Activated T-helper 1 cell treated with Interleukin-2 at 50 U/mL for 16 hours (primary cell): ENCODE data around the gene PSG1.
"Not testable (repeated sequence)": the region's sequence is repeated elsewhere in the genome, so short reads cannot be mapped to it uniquely, and the experiment has no call there.

ENCODE experiments used
- DNase-seq: peaks from one replicate; pipeline ENCODE4 v3.0.0-alpha.2; 2020; ENCODE audit warnings: low read depth

The PSG1 gene

GRCh38 chr19:42879613-42880012 is at the start of gene PSG1:
Gene PSG1 (minus strand): TSS chr19:42879713. CDS start chr19:42879581, 132 bp downstream.
- no peak for DNase-seq

DNA sequence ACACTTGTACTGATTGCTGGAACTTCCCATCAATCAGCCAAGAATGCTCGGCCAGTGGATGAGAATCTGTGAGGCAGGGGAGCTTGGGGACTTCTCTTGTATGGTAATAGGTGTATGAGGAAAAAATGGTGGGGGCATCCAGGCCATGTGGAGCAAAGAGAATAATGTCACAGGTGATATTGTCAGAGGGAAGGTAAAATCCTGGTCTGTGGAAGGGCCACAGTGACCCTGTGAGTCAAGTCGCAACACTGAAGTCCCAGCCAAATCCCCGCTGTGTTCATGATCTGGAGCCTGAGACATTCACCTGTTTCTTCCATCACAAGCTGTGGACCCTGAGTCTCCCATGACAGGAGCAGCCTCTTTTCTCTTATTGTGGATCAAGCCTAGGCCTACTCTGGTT is 49.4 kb upstream of the PSG1 start:
- DNase-seq: no peak

GRCh38 chr19:42926781-42927180 is 47.3 kb upstream of the PSG1 start:
- DNase-seq: no peak

DNA sequence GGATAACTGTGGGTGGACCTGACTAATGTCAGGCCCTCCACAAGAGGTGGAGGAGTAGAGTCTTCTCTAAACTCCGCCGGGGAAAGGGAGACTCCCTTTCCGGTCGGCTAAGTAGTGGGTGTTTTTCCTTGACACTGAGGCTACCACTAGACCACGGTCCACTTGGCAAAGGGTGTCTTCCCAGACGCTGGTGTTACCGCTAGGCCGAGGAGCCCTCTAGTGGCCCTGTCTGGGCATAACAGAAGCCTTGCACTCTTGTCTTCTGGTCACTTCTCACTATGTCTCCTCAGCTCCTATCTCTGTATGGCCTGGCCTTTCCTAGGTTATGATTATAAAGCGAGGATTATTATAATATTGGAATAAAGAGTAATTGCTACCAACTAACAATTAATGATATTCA is 43.6 kb upstream of the PSG1 start:
- DNase-seq: not testable (repeated sequence)

DNA sequence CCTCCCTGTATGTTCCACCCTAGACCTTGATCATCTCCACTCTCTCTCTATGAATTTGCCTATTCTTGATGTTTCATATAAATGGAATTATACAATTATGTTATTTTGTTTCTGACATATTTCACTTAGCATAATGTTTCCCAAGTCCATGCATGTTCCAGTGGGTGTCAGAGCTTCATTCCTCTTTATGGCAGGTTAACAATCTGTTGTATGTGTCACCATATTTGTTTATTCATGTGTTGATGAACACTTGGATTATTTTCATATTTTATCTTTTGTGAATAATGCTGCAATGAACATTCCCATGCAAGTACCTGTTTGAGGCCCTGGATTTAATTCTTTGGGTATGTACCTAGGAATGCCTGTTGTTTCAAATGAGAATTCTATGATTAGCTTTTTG is 41.5 kb upstream of the PSG1 start:
- DNase-seq: not testable (repeated sequence)

DNA sequence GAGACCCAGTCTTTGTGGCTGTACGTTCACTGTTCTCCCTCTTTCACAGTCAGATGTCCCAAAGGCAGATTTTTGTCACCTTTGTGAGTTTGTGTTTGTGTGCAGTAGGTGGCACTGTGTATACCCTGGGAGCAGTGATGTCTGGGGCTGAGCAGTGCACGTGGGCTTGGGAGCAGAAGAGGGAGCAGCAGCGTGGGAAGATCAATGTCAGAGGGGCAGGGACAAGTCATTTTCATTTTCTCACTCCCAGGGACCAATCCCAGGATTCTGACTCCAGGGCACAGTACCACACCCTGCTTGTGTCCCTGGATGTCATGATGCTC is 40.2 kb upstream of the PSG1 start:
- no peak for DNase-seq

GRCh38 chr19:42919070-42919756 is 39.7 kb upstream of the PSG1 start:
- not testable (repeated sequence) for DNase-seq

DNA sequence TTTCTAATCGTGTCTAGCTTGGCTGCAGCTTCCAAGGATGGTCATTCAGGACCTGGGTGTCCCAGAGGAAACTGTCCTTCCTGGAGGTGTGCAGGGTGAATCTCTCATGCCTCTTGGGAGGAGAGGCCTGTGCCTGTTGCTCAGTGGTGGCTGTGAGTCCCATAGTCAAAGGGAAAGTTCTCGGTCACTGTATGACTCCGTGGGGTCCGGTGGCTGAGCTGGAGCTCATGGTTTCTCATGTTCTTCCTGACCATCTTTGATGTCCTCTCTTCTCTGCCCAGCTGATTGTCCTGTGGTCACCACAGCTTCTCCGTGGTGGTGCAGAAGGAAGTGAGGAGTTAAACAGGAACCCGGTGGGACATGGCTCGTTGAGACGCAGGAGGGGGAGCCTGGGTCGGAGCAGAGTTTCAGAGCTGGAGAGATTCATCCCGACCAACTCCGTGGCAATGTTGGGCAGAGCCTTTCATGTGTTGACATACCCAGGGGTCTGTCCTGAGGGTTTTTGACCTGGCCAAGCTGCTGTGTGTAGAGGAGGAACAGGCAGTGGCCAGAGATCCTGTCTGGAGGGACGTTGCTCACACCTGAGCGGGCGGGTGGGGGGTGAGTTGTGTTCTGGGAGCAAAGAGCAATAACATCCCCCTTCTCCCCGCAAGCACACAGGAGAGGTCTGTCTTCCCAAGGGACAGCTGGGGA is 39.0 kb upstream of the PSG1 start:
- DNase-seq: not testable (repeated sequence)

DNA sequence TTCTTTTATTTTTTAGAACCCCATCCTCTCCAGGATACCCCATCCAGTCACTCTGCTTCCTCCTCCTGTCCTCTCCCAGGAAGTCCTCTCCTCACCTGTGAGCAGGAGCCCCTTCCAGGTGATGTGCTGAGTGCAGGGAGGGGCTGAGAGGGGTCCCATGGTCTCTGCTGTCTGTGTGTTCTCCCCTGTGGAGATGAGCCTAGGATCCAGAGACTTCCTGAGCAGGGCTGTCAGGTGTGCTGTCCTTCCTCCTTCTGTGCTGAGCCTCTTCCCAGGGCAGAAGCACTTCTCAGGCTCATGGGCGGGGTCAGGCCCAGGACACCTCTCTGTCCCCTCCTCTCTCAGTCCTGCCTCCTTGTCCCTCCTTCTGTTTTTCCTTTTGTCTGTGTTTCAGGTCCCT is 38.1 kb upstream of the PSG1 start, which contains the start of gene PSG6:
Gene PSG6 (minus strand): TSS at position 261 of the 400 bp plus-strand sequence. CDS start 102 bp downstream, at position 159.
- not testable (repeated sequence) for DNase-seq

DNA sequence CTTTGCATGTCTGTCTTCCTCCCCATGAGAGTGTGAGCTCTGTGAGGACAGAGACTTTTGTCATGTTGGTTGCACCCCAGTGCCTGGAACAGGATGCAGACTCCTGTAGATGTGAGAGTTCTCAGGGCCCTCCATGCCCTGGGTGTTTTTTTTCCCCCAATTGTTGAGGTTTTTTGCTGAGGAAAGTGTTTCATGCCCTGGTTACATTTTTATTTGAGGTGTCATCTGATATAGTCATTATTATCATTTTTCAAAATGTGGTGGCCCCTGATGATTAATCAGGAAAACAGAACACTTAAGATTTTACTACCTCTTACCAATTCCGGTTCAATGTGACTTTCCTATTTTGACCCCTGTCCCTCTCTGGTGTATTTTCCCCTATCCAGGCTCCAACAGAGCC is 37.4 kb upstream of the PSG1 start:
- DNase-seq: not testable (repeated sequence)

GRCh38 chr19:42913516-42913915 is 34.0 kb upstream of the PSG1 start:
- not testable (repeated sequence) for DNase-seq

DNA sequence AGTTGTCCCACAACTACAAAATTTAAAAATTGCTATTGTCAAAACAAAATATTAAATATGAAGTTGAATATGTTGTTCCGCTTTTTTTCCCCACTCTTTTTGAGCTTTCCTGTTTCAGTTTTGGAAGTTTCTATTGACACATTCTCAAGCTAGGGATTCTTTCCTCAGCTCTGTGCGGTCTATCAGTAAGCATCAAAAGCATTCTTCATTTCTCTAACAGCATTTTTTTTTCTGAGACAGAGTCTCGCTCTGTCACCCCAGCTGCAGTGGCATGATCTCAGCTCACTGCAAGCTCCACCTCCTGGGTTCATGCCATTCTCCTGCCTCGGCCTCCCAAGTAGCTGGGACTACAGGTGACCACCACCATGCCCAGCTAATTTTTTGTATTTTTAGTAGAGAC is 33.4 kb upstream of the PSG1 start:
- not testable (repeated sequence) for DNase-seq

- DNase-seq: not testable (repeated sequence)
Observed at GRCh38 chr19:42911731-42912130, 32.2 kb upstream of the PSG1 start.

- DNase-seq: not testable (repeated sequence)
Observed at GRCh38 chr19:42906162-42906561, 26.6 kb upstream of the PSG1 start.

DNA sequence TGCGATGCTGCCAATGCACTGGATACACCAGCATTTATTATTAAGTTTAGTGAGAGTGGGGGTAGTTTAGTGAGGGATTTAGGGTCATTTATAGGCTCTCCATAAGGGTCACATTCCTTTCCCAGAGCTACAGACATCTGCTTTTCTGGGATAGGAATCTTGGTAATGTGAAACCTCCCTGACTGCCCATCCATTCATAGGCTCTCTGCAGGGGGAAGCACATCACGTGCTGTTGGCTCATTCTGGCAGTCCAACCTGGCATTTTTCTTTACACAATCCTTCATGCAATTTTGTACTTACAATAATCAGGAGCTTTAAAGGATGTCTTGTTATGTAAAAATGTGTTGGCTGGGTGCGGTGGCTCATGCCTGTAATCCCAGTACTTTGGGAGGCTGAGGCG is 21.0 kb upstream of the PSG1 start:
- not testable (repeated sequence) for DNase-seq

DNA sequence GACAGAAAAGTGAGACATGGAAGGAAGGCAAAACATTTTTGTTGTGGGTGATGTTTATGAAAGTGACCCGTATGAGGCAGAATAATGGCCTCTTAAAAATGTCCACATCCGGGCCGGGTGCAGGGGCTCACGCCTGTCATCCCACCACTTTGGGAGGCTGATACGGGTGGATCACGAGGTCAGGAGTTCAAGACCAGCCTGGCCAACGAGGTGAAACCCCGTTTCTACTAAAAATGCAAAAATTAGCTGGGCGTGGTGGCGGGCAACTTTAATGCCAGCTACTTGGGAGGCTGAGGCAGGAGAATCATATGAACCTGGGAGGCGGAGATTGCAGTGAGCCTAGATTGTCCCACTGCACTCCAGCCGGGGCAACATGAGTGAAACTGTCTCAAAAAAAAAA is 20.2 kb upstream of the PSG1 start:
- DNase-seq: not testable (repeated sequence)

GRCh38 chr19:42899110-42899509 is 19.6 kb upstream of the PSG1 start:
- DNase-seq: not testable (repeated sequence)

DNA sequence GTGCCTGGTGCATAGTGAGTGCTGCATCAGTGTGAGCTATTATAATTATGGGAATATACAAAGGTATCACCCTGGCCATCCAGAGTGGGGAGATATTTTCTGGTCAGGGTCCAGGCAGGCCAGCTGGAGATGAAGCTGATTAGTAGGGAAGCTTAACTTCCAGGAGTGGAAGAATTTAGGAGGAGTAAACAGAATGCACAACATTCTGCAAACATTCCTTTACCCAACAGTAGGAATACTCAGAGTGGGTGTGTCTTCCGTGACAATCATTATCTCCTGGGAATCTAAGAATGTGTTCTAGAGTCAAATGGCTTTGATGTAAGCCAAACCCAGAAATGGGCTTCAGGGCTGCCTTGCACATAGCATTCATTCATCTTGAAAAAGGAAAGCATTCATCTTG is 19.1 kb upstream of the PSG1 start:
- not testable (repeated sequence) for DNase-seq

DNA sequence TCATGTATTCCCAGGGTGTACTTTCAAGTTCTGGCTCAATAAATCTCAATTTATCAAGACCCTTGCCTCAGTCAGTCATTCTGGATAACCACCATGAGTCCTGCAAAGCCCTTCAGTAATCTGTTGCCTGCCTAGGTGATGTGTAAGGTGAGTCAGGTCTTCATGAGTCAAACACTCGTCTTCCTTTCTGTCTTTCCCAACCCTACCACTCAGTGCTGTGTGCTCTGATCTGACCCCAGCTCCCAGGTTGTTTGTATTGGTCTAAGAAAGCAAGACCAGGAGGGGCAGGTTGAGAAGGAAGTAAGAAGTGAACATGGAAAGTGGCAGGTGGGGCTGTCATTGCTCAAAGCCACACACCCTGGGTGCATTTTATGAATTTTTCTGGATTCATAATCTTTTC is 18.2 kb upstream of the PSG1 start:
- not testable (repeated sequence) for DNase-seq

GRCh38 chr19:42890446-42890845 is 10.9 kb upstream of the PSG1 start:
- not testable (repeated sequence) for DNase-seq

DNA sequence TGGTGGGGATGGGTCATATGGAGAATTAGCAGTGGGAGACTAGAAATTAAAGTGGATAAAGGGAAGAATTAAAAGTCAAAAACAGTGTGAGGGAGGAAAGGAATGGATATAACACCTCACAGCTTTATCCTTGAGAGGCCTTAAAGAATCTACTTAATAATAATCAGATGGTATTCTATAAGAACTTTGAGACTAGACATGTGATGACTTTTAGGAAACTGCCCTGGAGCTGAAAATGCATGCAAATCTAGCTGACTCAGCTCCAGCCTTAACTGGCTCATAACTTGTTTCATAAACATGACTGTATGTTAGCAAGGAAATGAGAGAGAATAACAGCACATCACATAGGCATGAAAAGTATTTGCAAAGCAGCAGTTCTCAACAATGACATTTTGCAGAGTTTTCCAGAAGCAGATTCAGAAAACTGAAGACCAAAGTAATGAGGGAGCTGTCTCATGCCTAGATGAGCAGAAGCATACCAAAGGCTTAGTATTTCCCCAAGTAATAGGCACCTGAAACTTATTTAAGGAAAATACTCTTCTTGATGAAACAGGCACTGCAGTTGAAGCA is 8.4 kb upstream of the PSG1 start:
- not testable (repeated sequence) for DNase-seq

- DNase-seq: not testable (repeated sequence)
Observed at GRCh38 chr19:42882730-42883129, 3.2 kb upstream of the PSG1 start.

GRCh38 chr19:42882010-42882409 is 2.5 kb upstream of the PSG1 start:
- DNase-seq: not testable (repeated sequence)
